Measurements from ENCODE around the gene CNGB1.
"Not testable (repeated sequence)": the region's sequence is repeated elsewhere in the genome, so short reads cannot be mapped to it uniquely, and the experiment has no call there.

The CNGB1 gene

DNA sequence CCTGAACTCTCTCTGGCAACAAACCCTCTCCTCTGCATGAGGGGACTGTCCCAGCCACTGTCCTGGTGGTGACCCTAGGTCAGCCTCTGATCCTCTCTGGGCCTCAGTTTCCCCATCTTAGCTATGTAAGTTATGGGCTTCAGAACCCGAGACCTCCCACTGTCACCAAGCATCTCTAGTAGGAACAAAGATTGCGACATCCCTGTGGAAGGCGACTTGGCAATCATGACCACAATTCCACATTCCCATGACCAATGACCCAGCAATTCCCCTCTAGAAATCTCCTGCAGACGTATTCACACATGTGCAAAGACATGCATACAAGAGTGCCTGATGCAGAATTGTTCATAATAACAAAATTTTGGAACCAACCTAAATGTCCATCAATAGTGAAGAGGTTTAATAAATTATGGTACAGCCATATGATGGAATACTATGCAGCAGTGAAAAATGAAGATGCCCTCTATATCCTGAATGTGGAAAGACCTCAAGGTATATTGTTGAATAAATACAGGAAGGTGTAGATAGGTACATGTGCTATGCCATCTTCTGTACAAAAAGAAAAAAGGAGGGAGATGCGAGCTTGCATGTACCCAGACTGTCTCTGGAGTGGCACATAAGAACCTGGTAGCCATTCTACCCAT is 21.2 kb downstream of the CNGB1 start:
- DNase-seq, result peak; percentile 13

DNA sequence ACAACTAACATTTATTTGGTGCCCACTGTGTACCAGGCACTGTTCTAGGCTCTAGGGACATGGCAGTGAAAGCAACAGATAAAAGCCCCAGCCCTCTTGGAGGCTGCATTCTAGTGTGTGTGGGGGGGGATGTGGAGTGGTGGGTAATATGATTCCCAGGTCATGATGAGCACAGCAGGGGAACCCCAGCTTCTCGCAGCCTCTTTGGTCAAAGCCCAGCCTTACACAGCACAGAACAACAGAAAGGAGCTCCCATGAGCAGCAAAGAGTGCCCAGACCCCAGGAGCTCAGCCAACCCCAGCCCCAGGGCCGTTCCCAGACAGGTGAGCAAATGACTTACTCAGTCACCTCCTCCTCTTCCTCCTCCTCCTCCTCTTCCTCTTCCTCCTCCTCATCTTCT is 21.9 kb downstream of the CNGB1 start:
- no peak for DNase-seq

DNA sequence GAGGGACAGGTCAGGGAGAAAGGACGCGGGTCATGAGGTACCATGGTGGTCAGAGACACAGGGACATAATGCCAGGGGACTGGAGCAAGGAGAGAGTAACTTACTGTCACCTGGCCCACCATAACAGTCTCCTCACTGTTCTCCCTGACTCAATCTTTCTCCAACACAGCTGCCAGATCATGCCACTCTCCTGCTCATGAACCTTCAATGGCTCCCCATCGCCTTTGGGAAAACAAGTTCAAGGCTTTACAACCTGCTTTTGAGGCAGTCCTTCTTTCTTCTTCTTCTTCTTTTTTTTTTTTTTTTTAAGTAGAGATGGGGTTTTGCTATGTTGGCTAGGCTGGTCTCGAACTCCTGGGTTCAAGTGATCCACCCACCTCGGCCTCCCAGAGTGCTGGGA is 22.9 kb downstream of the CNGB1 start:
- no peak for DNase-seq

DNA sequence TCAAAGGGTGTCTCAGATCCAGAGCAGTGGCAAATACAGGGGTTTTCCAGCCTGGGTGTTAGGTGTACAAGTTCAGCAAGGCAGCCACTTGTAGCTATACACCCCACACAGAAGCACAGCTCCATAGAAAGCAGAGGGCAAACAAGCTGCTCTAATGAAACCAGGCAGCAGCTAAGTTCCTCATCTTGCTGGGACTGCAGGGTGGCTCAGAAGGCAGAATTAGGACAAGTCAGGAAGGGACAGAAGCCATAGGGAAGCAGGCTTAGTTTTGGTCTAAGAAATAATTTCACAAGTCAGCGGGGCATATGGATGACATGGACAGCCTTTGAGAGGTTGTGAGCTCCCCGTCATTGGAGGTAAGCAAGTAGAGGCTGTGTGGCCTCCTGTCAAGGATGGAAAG is 23.7 kb downstream of the CNGB1 start:
- peak; percentile 48 for DNase-seq

DNA sequence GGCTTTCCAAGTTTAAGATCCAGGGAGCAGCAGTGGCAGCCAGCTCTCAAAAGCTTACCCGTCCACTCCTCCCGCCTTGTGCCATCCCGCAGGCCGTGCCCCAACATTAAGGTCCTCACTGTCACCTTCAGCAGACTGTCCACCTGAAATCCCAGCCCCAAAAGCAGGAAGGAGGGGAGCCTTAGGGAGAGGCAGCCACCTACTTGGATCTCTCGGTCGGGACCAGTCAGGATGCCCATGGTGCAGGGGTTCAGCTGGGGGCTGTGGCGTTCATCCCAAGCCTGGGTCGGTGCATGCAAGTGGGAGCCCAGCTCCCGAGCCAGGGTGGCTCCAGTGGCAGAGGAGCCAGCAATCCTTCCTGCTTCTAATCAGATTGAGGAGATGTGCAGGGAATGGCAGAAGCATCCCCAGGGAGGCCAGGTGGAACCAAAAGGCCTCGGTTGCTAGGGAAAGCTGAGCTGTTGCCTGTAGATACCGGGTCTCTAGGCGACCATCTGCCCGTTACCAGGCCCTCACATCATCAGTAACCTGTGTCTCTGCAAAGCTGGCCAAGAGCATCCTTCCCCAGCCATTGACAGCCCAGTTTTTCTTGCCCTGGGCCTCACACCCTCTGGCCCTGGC is 24.6 kb downstream of the CNGB1 start:
- DNase-seq, result no peak

DNA sequence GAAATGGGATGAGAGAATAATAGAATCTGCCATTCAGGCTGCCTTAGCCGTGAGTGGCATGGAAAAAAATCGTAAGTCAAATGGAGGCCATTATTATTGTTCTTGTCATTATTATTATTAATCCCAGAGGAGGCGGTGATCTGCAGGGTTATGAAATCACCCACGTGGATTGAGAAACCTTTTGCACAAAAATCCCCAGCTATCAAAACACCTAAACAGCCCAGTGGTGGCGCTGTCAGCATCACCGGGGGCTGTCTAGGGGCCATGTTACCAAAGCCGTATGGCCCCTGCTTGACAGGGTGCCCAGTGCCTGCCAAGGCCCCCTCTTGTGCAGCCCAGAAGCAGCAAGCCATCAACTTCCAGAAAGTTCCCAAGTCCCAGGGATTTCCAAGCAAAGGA is 25.2 kb downstream of the CNGB1 start:
- DNase-seq, result peak; percentile 21

DNA sequence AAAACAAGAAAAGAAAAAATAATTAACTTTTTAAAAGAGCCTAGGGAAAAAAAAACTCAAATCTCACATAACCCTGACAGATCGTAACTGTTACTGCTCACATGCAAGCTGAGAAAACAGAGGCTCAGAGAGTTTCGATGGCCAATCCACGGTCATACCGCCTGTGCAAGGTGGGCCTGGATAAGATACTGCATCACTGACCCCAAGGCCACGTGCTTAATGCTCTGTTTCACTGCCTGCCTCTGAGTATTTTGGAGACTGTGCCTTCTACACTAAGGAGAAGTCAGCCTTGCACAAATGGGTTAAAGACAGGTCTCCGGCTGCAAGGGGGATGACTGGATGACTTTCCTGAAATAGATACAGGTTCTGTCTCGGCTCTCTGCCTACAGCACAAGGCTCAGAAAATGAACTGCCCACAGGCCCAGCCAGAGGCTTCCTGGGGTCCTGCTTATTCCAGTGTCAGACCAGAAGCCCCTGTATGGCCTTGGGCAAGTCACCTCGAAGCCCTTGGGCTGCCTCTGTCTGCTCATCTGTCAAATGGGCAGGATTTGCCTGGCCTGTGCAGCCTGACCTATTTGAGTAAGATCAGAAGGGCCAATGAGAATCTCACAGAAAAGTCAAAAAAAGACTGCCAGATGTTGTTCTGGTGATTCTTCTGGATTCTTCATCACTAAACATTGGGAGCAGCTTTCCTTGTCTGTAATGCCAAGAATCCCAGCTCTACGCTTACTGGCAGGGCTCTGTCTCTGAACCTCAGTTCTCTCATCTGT is 25.8 kb downstream of the CNGB1 start:
- no peak for DNase-seq

DNA sequence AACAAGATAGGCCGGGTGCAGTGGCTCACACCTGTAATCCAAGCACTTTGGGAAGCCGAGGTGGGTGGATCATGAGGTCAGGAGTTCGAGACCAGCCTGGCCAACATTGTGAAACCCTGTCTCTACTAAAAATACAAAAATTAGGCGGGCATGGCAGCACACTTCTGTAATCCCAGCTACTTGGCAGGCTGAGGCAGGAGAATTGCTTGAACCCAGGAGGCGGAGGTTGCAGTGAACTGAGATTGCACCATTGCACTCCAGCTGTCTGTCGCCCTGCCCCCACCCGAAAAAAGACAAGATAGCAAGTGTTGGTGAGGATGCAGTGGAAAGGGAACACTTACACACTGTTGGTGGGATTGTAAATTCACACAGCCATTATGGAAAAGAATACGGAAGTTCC is 27.5 kb downstream of the CNGB1 start:
- DNase-seq, result not testable (repeated sequence)

DNA sequence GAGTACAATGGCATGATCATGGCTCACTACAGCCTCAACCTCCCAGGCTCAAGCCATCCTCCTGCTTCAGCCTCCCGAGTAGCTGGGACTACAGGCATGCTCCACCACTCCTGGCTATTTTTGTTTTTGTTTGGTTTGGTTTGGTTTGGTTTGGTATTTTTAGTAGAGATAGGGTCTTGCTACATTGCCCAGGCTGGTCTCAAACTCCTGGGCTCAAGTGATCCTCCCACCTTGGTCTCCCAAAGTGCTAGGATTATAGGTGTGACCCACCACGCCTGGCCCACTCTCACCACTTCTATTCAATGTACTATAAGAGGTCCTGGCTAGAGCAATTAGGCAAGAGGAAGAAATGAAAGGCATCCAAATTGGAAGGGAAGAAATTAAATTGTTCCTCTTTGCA is 29.0 kb downstream of the CNGB1 start:
- DNase-seq, result not testable (repeated sequence)

DNA sequence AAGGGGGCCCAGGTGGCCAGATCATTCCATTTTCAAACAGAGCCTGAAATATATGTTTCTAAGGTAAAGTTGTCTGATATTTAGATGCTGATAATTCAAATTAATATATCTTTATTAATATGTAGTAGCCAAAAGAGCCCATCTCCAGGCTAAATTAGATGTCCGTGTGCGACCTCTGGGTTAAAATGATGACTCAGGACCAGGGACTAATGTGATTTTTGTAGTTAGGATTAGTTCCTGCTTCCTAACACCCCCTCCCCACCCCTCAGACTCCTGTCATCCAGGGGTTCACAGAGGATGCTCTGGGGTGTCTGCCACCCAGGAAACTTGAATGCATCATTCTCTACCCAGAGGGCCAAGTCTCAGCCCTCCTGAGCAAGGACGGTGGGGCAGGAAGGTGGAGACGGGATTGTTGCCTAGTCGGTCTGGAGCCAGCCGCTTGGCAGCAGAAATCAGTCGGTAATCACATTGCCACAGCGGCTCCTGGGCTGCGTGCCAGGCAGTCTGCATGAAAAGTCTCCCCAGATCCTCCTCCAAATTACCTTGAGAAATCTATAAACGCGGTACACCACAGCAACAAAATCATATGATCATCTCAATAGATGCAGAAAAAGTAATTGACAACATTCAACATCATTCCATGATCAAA is 29.8 kb downstream of the CNGB1 start:
- no peak for DNase-seq

DNA sequence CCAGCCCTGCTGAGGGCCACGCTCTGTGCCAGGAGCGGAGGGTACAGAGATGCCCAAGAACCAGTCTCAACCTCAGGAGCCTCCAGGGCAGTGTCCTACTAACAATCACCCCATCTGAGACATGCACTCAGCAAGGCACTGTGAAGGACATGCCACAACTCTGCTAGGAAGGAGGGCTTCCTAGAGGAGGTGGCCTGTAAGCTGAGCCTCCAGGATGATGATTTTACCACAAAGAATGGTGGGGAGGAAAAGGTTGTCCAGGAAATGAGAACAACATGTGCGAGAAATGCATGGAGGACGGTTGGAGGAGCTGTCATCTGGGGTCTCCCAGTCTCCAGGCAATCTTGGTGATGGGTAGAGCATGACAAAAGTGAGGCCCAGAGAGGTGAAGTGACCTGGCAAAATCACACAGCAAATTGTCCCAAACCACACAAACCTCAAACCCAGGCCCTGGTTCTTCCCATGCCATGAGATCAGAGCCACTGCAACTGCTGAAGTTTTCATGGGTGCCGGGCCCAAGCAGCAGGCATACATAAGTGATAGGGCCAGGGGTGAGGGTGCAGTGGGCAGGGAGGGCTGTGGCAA is 30.5 kb downstream of the CNGB1 start:
- DNase-seq, result no peak

DNA sequence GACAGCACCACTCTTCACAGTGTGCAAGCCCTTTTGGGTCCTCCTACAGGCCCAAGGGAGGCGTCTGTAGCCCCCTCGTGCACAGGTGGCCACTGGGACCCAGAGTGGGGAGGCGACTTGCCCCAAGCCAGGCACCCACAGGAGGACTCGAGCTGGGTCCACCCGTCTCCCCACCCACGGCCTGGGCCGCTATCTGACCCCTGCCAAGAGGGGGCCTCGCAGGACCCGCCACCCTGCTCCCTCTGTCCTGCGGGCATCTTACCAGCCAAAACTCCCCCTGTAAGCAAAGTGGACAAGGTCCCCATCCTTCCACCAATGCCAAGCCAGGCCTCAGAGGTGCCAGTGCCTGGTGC is 31.1 kb downstream of the CNGB1 start:
- DNase-seq, result no peak

DNA sequence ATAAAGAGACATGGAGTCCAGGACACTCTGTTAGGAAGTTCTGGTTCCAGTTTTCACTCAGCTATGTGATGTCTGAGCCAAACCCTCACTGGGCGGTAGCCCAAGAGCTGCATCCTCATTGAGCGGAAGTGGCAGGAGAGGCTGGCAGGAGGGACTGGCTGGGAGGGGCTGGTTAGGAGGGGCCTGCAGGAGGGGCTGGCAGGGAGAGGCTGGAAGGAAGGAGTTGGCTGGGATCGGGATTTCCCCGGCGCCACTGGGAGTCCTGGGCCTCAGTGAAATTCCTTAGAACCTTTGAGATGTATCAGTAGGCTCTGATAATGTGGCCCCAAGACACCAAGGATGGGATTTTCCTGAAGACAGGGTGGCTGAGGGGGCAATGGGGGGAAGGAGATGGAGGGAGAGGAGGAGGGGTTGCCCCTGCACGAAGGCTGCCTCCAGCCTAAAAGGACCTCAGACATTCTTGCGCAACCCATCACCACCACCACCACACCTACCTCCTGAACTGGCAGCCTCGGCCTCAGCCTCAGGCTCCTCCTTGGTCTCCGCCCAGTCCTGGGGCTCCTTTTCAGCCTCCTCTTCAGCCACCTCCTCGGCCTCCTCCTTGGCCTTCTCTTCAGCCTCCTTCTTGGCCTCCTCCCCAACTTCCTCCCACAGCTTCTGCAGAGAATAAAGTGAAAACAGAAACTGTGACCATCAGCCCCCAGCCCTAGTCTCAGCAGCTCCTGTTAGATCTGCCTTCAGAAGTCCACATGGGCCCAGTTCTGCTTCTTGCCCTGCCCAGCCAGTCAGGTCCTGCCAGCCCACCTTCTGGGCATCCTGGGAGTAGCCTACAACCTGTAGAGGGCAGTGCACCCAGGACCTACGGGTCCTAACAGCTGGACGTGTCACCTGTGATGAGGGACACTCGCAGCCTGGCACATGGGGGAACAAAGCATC is 31.7 kb downstream of the CNGB1 start:
- no peak for DNase-seq

DNA sequence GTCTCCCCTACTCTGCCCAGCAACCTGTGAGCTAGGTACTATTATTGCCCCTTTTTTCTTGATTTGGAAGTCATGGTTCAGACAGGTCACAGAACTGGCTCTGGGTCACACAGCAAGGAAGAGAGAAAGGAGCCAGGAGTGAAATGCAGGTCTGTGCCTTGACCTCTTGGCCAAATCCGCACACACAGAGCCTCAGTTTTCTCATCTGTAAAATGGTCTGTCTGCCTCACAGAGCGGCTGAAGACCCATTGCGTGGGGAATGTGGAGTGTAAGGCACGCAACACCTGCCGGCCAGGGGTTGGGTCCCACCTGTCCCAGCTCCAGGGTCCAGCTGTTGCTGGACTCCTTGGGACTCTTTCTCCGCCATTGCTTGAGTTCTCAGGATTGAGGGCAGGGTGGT is 32.4 kb downstream of the CNGB1 start:
- DNase-seq, result no peak

DNA sequence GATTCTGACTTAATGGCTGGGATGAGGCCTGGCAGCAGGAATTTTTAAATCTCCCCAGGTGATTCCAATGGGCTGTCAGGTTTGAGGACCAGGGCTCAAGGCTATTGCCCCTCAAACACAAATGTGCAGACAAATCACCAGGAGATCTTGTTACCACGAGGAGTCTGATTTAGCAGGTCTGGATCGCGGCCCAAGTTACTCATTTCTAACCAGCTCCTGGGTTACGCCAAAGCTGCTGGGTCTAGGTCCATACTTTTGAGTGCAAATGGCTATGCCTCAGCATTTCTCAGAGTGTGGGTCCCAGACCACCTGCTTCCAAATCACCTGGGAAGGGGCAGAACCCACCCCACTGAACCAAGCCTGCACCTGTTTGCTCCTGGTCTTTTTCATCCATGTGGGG is 33.1 kb downstream of the CNGB1 start:
- no peak for DNase-seq

DNA sequence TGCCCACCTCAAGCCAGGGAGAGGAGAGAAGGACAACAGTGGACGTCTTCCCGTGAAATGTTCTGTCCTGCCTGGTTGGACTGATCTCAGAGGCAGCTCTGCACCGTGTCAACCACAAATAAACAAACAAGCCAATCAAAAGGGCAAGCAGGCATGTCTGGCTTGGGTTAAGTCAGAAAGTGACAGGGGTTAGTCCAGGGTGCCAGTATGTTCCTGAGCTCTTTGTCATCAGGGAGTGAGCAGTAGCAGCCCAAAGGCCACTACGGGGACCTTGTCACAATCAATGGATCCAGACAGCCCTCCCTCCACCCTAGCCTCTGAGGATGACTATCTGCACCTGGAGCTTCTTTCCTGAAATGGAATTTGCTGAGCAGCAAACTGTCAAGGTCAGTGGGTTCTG is 35.0 kb downstream of the CNGB1 start:
- DNase-seq, result no peak

DNA sequence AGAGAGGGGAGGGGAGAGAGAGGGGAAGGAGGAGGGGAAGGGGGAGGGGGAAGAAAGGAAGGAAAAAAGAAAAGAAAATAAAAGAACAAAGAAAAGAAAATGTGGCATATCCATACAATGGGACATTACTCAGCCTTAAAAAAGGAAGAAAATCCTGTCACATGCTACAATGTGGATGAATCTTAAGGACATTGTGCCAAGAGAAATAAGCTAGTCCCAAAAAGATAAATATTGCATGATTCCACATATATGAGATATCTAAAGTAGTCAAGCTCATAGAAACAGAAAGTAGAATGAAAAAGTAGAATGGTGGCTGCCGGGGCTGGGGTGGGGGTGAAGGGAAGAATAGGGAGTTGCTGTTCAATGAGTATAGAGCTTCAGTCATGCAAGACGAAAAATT is 40.4 kb downstream of the CNGB1 start:
- DNase-seq, result no peak

DNA sequence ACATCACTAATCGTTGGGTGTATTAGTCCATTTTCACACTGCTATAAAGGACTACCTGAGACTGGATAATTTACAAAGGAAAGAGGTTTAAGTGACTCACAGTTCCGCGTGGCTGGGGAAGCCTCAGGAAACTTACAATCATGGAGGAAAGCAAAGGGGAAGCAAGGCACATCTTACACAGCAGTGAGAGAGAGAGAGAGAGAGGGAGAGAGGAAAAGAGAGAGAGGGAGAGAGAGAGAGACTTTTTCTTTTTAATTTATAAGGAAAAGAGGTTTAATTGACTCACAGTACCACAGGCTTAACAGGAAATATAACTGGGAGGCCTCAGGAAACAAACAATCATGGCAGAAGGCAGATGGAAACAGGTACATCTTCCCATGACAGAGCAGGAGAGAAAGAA is 41.7 kb downstream of the CNGB1 start:
- DNase-seq, result no peak

DNA sequence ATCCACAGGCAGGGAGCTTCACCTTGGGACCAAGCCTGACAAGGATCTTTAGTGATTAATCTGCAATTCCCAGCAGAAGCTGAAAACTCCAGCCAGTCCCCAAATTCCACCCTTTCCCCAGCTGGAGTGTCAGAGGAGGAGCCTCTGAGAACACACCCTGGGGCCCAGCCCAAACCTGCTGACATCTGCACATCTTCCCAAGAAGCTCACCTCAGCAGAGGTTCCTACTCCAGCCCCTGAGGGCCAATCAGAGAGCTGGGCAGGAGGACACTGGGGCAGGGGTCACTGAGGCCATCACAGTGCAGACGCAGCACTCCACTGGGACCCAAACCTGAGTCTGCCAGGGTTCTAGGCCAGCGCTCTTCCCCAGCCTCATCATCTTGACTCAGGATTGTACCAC is 44.9 kb downstream of the CNGB1 start:
- no peak for DNase-seq

DNA sequence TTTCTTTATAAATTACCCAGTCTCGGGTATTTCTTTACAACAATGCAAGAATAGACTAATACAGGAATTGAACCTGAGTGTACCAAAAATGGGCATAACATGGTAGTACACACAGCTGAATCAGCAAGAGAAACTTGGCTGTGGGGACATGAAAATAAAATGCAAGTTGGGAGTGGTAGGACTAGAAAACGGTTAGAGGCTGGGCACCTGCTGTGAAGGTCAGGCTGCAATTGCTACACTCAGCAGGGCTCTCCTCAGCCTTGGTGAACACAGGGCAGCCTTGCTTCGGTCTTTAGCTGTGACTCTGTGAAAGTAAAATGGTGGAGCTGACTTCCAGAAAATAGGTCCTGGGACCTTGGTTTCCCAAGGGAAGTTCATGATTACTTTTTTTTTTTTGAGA is 45.6 kb downstream of the CNGB1 start:
- DNase-seq, result no peak

DNA sequence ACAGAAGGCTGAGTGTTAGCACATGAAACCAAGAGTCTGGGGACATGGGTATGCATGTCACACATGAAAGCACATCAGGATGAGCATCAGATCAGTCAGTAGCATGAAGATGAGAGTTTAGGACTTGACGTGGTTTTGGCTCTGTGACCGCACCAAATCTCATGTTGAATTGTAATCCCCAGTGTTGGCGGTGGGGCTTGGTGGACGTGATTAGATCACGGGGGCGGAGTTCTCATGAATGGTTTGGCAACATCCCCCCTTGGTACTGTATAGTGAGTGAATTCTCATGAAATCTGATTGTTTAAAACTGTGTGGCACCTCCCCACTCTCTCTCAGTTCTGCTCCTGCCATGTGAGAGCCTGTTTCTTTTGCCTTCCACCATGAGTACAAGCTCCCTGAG is 46.4 kb downstream of the CNGB1 start:
- DNase-seq, result no peak

DNA sequence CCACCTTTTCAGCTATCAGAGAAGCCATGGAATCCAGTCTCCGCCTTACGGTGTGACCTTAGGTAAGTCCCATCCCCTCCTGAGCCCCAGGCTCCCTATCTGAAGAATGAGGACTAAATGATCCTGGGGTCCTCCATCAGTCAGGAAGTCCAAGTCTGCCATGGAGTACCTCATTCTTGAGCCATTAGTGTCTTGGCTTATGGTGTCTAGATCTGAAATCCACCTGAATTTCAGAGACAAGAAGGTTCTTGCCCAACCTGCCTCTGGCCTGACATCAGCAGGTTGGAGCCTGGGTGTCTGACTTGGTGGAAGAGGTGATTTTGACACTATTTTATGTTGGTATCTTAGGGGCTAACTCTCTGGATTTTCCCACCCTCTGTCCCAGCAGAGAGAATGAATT is 47.1 kb downstream of the CNGB1 start:
- DNase-seq, result no peak

DNA sequence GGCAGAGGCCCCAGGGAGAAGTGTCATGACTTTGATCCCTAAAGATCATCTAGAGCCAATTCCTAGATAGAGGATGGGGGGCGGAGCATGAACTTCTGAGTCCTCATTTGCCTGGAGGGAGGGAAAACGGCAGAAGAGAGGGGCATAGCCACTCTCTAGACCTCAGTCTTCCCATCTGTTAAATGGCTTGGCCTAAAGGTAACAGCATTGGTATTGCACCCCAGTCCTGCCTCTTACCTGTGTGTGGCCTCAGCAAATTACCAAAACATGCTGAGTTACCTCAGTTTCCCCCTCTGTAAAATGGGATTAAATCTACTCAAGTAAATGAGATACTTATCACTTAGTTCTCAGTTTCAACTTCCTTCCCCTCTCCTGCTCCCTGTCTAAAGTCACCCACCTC is 47.5 kb downstream of the CNGB1 start:
- no peak for DNase-seq
